HG03175 (cell line): ENCODE results near the gene TYK2.
A peak's percentile ranks its signal among the peaks of the same experiment; 100 is the strongest.
"Not testable (repeated sequence)": the region's sequence is repeated elsewhere in the genome, so short reads cannot be mapped to it uniquely, and the experiment has no call there.

Experiments used
- ATAC-seq: cut with Tn5 transposase; IDR thresholded peaks from one replicate; pipeline ENCODE4 v1.9.1; 2021; ENCODE audit warnings: mild to moderate bottlenecking, moderate library complexity; ENCODE audit not compliant: unreplicated experiment

TYK2 gene

GRCh38 chr19:10380313-10381102, at the start of gene TYK2:
Gene TYK2, minus strand, starts transcription at chr19:10380572. Its CDS starts 2,166 bp downstream, at chr19:10378406.
- ATAC-seq = peak; percentile 91

- ATAC-seq = no peak
Measured at GRCh38 chr19:10428996-10429381, 48.6 kb upstream of the TYK2 start.

- no peak for ATAC-seq
Measured at GRCh38 chr19:10427169-10427568, 46.8 kb upstream of the TYK2 start.

GRCh38 chr19:10424011-10424637, 43.8 kb upstream of the TYK2 start:
- ATAC-seq = no peak

- no peak for ATAC-seq
Measured at GRCh38 chr19:10422846-10423245, 42.5 kb upstream of the TYK2 start.

- ATAC-seq = no peak
Measured at GRCh38 chr19:10422046-10422461, 41.7 kb upstream of the TYK2 start.

GRCh38 chr19:10421240-10422045, 41.1 kb upstream of the TYK2 start:
- no peak for ATAC-seq

GRCh38 chr19:10420444-10421239, 40.3 kb upstream of the TYK2 start, which contains the start of gene PDE4A:
Gene PDE4A, plus strand, starts transcription at chr19:10420538. Its CDS starts 227 bp downstream, at chr19:10420765.
- ATAC-seq = no peak

GRCh38 chr19:10419646-10420443, 39.5 kb upstream of the TYK2 start:
- ATAC-seq = no peak

GRCh38 chr19:10419200-10419645, 38.9 kb upstream of the TYK2 start:
- ATAC-seq = no peak

GRCh38 chr19:10418485-10419199, 38.3 kb upstream of the TYK2 start:
- no peak for ATAC-seq

GRCh38 chr19:10418235-10418484, 37.8 kb upstream of the TYK2 start:
- no peak for ATAC-seq

GRCh38 chr19:10417541-10418234, 37.3 kb upstream of the TYK2 start:
- ATAC-seq = no peak

- peak; percentile 59 for ATAC-seq
Measured at GRCh38 chr19:10416380-10417257, 36.2 kb upstream of the TYK2 start.

GRCh38 chr19:10416083-10416379, 35.7 kb upstream of the TYK2 start:
- no peak for ATAC-seq

- ATAC-seq = no peak
Measured at GRCh38 chr19:10412257-10412977, 32.0 kb upstream of the TYK2 start.

- ATAC-seq = not testable (repeated sequence)
Measured at GRCh38 chr19:10411224-10411623, 30.9 kb upstream of the TYK2 start.
